HepG2 (cell line): Measurements from ENCODE around the gene TACC3. TPM values are rescaled to one million over a fixed set of nuclear protein-coding genes. Genes with fewer than 3 reads are reported as not detected.

Experiments
- GATAD1 ChIP-seq: IDR thresholded peaks from 2 replicates; pipeline ENCODE4 v1.6.1; 2016; ENCODE audit warnings: missing genetic modification reagents, missing compliant biosample characterization
- MAZ ChIP-seq, 2 experiments: sonication (generic) in 1 of 2; formaldehyde crosslinking in 1 of 2; IDR thresholded peaks; 2 replicates each; pipeline versions ENCODE4 v1.5.0 to v1.6.1; 2012 to 2020; ENCODE audit warnings: low read depth in 2 of 2, mild to moderate bottlenecking in 2 of 2, borderline replicate concordance in 1 of 2, improper control_type of control experiment in 1 of 2, low read length in 1 of 2, missing genetic modification reagents in 1 of 2, moderate library complexity in 1 of 2
- NBN ChIP-seq: fragments of 450-650 bp; conservative IDR thresholded peaks from 2 replicates; pipeline ENCODE4 v1.6.1; 2017
- NR2C2 ChIP-seq: sonication (generic); formaldehyde crosslinking; IDR thresholded peaks from 2 replicates; pipeline ENCODE4 v1.4.0; 2020; ENCODE audit warnings: missing genetic modification reagents, mild to moderate bottlenecking, moderate library complexity, borderline replicate concordance
- NR2F6 ChIP-seq, 2 experiments: IDR thresholded peaks; 2 replicates each; pipeline ENCODE4 v1.6.1; 2016; ENCODE audit warnings: antibody characterized with exemption in 1 of 2, mild to moderate bottlenecking in 1 of 2
- POGZ ChIP-seq: sonication (generic); formaldehyde crosslinking; IDR thresholded peaks from 2 replicates; pipeline ENCODE4 v1.4.0; 2020; ENCODE audit warnings: mild to moderate bottlenecking, missing genetic modification reagents
- SOX13 ChIP-seq, 3 experiments: fragments of 450-650 bp in 1 of 3; sonication (generic) in 1 of 3; formaldehyde crosslinking in 1 of 3; IDR thresholded peaks in 2 of 3; conservative IDR thresholded peaks in 1 of 3; 2 replicates each; pipeline versions ENCODE4 v1.5.0 to v1.6.1; 2016 to 2020; ENCODE audit warnings: antibody characterized with exemption in 1 of 3, mild to moderate bottlenecking in 1 of 3, missing compliant biosample characterization in 1 of 3, missing genetic modification reagents in 1 of 3, moderate library complexity in 1 of 3
- ZFP36 ChIP-seq: fragments of 150-350 bp; IDR thresholded peaks from 2 replicates; pipeline ENCODE4 v1.6.1; 2018; ENCODE audit warnings: borderline replicate concordance, low read length, low read depth; ENCODE audit not compliant: partially characterized antibody
- ZFP62 ChIP-seq: sonication (generic); formaldehyde crosslinking; IDR thresholded peaks from 2 replicates; pipeline ENCODE4 v1.4.0; 2020; ENCODE audit warnings: missing genetic modification reagents
- ZNF18 ChIP-seq: sonication (generic); formaldehyde crosslinking; IDR thresholded peaks from 2 replicates; pipeline ENCODE4 v1.8.0; 2022; ENCODE audit warnings: mild to moderate bottlenecking, missing genetic modification reagents; ENCODE audit not compliant: insufficient replicate concordance
- ZNF230 ChIP-seq: sonication (generic); formaldehyde crosslinking; IDR thresholded peaks from 2 replicates; pipeline ENCODE4 v1.4.0; 2020; ENCODE audit warnings: mild to moderate bottlenecking, missing genetic modification reagents
- ZNF331 ChIP-seq: sonication (generic); formaldehyde crosslinking; IDR thresholded peaks from 2 replicates; pipeline ENCODE4 v1.4.0; 2020; ENCODE audit warnings: missing genetic modification reagents
- ZNF878 ChIP-seq: sonication (generic); formaldehyde crosslinking; IDR thresholded peaks from 2 replicates; pipeline ENCODE4 v1.8.1; 2023; ENCODE audit warnings: mild to moderate bottlenecking, missing genetic modification reagents, moderate library complexity
- polyA plus RNA-seq, 8 experiments: library from polyadenylated mRNA; depleted of rRNA in 3 of 8; stranded (reverse) in 7 of 8; unstranded in 1 of 8; fragments of >200 nt; fragmentation: Illumina TruSeq in 4 of 8; extraction: Trizol in 4 of 8; gene quantifications; 2 replicates each; pipeline versions ENCODE4 v1.2.1 to v1.2.3, GENCODE V29; 2011 to 2016; ENCODE audit warnings: low read depth in 4 of 8, missing spikeins in 1 of 8, mixed read lengths in 1 of 8; ENCODE audit not compliant: insufficient read depth in 1 of 8
- total RNA-seq, 5 experiments: library from RNA; depleted of rRNA; stranded (reverse); fragments of >200 nt; fragmentation: Illumina TruSeq; extraction: Trizol; gene quantifications; 2 replicates each; pipeline ENCODE4 v1.2.3, GENCODE V29; 2016; ENCODE audit warnings: low read depth in 1 of 5
- TF ChIP-seq, protein P1 (sequence below): sonication (generic); formaldehyde crosslinking; IDR thresholded peaks from 2 replicates; pipeline ENCODE4 v1.8.1; 2023; ENCODE audit warnings: mild to moderate bottlenecking, inconsistent platforms, moderate library complexity, missing genetic modification reagents, borderline replicate concordance
- TF ChIP-seq, protein P2 (sequence below): sonication (generic); formaldehyde crosslinking; conservative IDR thresholded peaks from 2 replicates; pipeline ENCODE4 v1.8.0; 2022; ENCODE audit warnings: mild to moderate bottlenecking, moderate library complexity, missing genetic modification reagents
- TF ChIP-seq, protein P3 (sequence below): sonication (generic); formaldehyde crosslinking; IDR thresholded peaks from 2 replicates; pipeline ENCODE4 v1.4.0; 2020; ENCODE audit warnings: missing genetic modification reagents
- TF ChIP-seq, protein P4 (sequence below): sonication (generic); formaldehyde crosslinking; IDR thresholded peaks from 2 replicates; pipeline ENCODE4 v1.8.1; 2022; ENCODE audit warnings: mild to moderate bottlenecking, missing genetic modification reagents
- TF ChIP-seq, protein P5 (sequence below): IDR thresholded peaks from 2 replicates; pipeline ENCODE4 v1.6.1; 2016; ENCODE audit warnings: mild to moderate bottlenecking

The TACC3 gene
- total and polyA plus RNA-seq, 2 of the 13 experiments (the other 11 are each of a cell fraction or from before 2014, with no cell fraction given), result 20.3 to 21.2 TPM

DNA sequence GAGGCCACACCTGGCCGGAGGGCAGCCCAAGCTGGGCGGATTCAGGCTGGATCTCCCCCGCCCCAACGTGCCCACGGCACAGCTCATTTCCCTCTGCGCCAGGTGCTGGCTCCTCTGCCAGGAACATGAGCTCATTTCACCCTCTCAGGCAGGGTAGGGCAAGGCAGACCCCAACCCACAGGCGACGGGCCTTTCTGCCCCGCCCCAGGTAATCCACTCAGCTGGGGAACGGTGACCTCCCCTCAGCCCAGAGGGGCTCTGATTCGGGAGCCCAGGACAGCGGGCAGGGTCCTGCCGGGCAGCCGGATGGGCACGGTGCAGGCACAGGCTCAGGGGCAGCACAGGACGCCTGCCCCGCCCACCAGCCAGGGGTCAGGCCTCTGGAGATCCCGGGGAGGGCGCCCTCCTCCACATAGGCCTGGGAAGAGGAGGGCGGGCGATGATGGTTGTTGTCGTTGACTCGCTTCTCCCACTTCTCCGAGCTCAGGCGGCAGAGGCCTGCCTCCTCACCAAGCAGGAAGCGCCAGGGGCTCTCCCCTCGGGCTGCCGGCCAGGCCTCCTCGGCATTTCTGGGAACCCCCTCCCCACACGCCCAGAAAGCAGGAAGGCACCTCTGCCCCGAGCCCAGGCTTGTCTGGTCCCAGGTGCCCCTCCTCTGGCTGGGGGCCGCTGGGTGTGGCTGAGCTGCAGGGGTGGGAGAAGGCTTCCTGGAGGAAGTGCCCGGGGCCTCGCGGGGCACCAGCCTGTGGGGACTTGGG, 31.1 kb downstream of the TACC3 start (continued):
- TF ChIP-seq, protein P1, sequence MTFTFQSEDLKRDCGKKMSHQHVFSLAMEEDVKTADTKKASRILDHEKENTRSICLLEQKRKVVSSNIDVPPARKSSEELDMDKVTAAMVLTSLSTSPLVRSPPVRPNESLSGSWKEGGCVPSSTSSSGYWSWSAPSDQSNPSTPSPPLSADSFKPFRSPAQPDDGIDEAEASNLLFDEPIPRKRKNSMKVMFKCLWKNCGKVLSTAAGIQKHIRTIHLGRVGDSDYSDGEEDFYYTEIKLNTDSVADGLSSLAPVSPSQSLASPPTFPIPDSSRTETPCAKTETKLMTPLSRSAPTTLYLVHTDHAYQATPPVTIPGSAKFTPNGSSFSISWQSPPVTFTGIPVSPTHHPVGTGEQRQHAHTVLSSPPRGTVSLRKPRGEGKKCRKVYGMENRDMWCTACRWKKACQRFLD, result no peak
- TF ChIP-seq ZFP36 (no peak), GATAD1 (CRISPR knock-in tag) (peak; percentile 37; the same call in 1 of the 2 replicates), NBN (no peak), ZNF18 (CRISPR knock-in tag) (peak; percentile 26), ZNF878 (no peak), SOX13 (IDR thresholded peaks at IDR 0.05) (no peak), SOX13 (CRISPR knock-in tag; conservative IDR thresholded peaks at IDR 0.05 in 1 of 2, IDR thresholded peaks at IDR 0.05 in 1 of 2) (peak in 1 of 2 experiments; percentile 20; a peak in 1 of 4 replicates), MAZ (IDR thresholded peaks at IDR 0.05; ENCODE audit: borderline replicate concordance, low read depth, low read length) (peak; percentile 26; the same call in 1 of the 2 replicates), MAZ (CRISPR knock-in tag; IDR thresholded peaks at IDR 0.05; ENCODE audit: low read depth) (no peak; the same call in none of the 2 replicates), ZNF331 (CRISPR knock-in tag) (peak; percentile 12; the same call in 1 of the 2 replicates), ZFP62 (CRISPR knock-in tag) (no peak), NR2C2 (CRISPR knock-in tag) (0 out of 2 replicates have a peak, but pooled peaks have one; percentile 16), NR2F6 (IDR thresholded peaks at IDR 0.05) (peak; percentile 58), NR2F6 (CRISPR knock-in tag; IDR thresholded peaks at IDR 0.05) (peak; percentile 85), ZNF230 (CRISPR knock-in tag) (no peak), POGZ (no peak)
- TF ChIP-seq, protein P2, sequence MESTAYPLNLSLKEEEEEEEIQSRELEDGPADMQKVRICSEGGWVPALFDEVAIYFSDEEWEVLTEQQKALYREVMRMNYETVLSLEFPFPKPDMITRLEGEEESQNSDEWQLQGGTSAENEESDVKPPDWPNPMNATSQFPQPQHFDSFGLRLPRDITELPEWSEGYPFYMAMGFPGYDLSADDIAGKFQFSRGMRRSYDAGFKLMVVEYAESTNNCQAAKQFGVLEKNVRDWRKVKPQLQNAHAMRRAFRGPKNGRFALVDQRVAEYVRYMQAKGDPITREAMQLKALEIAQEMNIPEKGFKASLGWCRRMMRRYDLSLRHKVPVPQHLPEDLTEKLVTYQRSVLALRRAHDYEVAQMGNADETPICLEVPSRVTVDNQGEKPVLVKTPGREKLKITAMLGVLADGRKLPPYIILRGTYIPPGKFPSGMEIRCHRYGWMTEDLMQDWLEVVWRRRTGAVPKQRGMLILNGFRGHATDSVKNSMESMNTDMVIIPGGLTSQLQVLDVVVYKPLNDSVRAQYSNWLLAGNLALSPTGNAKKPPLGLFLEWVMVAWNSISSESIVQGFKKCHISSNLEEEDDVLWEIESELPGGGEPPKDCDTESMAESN (CRISPR knock-in tag), result 0 out of 2 replicates have a peak, but pooled peaks have one; percentile 42
- TF ChIP-seq, protein P3, sequence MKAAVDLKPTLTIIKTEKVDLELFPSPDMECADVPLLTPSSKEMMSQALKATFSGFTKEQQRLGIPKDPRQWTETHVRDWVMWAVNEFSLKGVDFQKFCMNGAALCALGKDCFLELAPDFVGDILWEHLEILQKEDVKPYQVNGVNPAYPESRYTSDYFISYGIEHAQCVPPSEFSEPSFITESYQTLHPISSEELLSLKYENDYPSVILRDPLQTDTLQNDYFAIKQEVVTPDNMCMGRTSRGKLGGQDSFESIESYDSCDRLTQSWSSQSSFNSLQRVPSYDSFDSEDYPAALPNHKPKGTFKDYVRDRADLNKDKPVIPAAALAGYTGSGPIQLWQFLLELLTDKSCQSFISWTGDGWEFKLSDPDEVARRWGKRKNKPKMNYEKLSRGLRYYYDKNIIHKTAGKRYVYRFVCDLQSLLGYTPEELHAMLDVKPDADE (CRISPR knock-in tag), result no peak
- TF ChIP-seq, protein P4, sequence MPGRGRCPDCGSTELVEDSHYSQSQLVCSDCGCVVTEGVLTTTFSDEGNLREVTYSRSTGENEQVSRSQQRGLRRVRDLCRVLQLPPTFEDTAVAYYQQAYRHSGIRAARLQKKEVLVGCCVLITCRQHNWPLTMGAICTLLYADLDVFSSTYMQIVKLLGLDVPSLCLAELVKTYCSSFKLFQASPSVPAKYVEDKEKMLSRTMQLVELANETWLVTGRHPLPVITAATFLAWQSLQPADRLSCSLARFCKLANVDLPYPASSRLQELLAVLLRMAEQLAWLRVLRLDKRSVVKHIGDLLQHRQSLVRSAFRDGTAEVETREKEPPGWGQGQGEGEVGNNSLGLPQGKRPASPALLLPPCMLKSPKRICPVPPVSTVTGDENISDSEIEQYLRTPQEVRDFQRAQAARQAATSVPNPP (CRISPR knock-in tag), result no peak
- TF ChIP-seq, protein P5, sequence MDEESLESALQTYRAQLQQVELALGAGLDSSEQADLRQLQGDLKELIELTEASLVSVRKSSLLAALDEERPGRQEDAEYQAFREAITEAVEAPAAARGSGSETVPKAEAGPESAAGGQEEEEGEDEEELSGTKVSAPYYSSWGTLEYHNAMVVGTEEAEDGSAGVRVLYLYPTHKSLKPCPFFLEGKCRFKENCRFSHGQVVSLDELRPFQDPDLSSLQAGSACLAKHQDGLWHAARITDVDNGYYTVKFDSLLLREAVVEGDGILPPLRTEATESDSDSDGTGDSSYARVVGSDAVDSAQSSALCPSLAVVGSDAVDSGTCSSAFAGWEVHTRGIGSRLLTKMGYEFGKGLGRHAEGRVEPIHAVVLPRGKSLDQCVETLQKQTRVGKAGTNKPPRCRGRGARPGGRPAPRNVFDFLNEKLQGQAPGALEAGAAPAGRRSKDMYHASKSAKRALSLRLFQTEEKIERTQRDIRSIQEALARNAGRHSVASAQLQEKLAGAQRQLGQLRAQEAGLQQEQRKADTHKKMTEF (CRISPR knock-in tag), result peak; percentile 43; the same call in 1 of the 2 replicates
